GM10266 (cell line): ENCODE measurements around the gene CTSK.
"Not testable (repeated sequence)": the region's sequence is repeated elsewhere in the genome, so short reads cannot be mapped to it uniquely, and the experiment has no call there.

Experiments used
- DNase-seq: peaks from one replicate; pipeline ENCODE4 v3.0.0; 2012; ENCODE audit errors: extremely low spot score
- CTCF ChIP-seq: IDR thresholded peaks from 2 replicates; pipeline ENCODE4 v1.5.1; 2012; ENCODE audit warnings: mild to moderate bottlenecking, low read depth; ENCODE audit not compliant: control insufficient read depth, insufficient read depth; ENCODE audit errors: missing control alignments

Gene CTSK

DNA sequence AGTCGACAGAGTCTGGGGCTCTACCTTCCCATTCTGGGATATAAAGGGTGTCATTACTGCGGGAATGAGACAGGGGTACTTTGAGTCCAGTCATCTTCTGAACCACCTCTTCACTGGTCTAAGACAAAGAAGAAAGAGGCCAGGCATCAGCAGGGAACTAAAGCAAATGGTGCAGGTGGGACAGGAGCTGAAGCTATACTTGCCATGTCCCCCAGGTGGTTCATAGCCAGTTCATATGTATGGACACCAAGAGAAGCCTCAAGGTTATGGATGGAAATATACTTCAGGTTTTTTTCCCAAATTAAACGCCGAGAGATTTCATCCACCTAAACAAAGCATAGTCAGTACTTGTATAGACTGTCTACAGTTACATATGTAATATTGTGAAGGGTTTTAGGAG is 2.2 kb downstream of the CTSK start:
- DNase-seq: no peak
- TF ChIP-seq CTCF: no peak

GRCh38 chr1:150804671-150805070 is 3.4 kb downstream of the CTSK start:
- TF ChIP-seq CTCF: no peak
- DNase-seq: no peak

DNA sequence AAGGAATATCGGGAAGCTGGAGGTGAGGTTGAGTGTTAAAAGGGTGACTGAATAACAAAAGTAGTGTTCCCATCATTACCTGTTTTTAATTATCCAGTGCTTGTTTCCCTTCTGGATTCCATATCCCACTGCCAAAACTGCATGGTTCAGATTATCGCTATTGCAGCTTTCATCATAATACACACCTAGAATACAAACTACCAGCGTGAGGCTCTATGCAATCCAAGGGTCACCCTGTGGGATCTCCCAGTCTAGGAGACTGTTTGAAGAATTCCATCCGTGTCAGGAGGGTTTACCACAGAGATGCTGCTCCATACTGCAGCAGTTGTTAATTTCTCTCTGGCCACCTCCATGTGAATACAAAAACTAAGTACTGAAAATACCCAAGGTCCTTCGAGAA is 9.0 kb downstream of the CTSK start:
- DNase-seq: no peak
- no peak for TF ChIP-seq CTCF

DNA sequence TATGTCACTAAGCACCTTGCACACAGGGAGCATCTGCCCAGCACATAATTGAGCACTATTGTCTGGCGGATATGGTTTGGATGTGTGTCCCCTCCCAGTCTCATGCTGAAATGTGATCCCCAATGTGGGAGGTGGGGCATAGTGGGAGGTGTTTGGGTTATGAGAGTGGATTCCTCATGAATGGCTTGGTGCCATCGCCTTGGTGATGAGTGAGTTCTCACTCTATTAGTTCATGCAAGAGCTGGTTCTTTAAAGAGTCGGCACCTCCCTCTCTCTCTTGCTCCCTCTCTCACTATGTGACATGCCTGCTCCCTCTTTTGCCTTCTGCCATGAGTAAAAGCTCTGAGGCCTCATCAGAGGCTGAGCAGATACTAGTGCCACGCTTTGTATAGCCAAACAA is 9.5 kb downstream of the CTSK start:
- DNase-seq: no peak
- no peak for TF ChIP-seq CTCF

GRCh38 chr1:150796374-150796773 is 11.7 kb downstream of the CTSK start:
- TF ChIP-seq CTCF: no peak
- no peak for DNase-seq

GRCh38 chr1:150793778-150794177 is 14.3 kb downstream of the CTSK start:
- not testable (repeated sequence) for DNase-seq

GRCh38 chr1:150793221-150793620 is 14.8 kb downstream of the CTSK start:
- no peak for DNase-seq
- no peak for TF ChIP-seq CTCF

GRCh38 chr1:150791585-150791984 is 16.5 kb downstream of the CTSK start:
- no peak for TF ChIP-seq CTCF
- DNase-seq: no peak
